Epithelial cell of proximal tubule (primary cell): ENCODE data around the gene SRRM2. TPM values are rescaled to one million over a fixed set of nuclear protein-coding genes. Genes with fewer than 3 reads are reported as not detected.

Source experiments
- DNase-seq: peaks from one replicate; pipeline ENCODE4 v3.0.0-alpha.2; 2011; ENCODE audit warnings: low read depth
- H3K4me3 ChIP-seq: 2 replicates; pipeline ENCODE4 v1.5.1; 2011; ENCODE audit warnings: low read depth, mild to moderate bottlenecking, low read length
- CTCF ChIP-seq: conservative IDR thresholded peaks from 2 replicates; pipeline ENCODE4 v1.5.1; 2012; ENCODE audit warnings: low read depth, mild to moderate bottlenecking, low read length
- total RNA-seq: library from RNA; depleted of rRNA; stranded (reverse); fragments of >200 nt; gene quantifications from 2 replicates; pipeline ENCODE4 v1.2.3, GENCODE V29; 2015

The SRRM2 gene
- total RNA-seq, 1 donor from 2014 or later: 91.6 TPM

DNA sequence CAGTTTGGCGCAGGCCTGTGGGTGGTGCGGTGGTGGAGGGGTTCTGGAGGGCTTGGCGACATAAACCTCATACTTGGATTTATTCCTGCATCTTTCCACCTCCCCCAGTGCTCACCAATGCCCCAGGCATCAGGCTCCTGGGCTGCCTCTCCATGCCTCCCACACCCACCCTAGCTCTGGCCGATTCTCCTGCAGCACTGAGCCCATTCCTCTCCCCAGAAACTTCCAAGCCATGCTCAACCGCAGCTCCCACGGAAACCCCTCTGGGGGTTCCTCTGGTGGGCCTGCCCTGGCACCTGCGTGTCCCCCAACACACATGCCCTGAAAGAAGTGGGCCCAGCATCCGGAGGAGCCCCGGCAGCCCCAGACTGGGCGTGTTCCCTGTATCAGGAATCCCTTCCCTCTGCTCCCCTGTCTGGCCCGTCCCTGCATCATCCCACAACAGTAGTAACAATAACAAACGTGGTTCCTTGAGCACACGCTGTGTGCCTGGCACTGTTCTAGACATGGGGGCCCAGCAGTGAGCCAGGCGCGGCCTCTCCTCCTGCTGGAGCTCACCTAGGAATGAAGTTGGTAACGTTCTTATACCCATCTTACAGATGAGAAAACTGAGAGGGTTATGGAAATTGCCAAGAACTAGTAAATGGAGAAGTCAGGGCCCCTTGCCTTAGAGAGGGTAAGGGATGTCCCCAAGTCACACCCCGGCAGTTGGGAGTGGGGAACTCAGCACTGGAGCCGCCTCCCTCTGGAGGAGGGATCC lies 66.9 kb downstream of the SRRM2 start:
- no peak for DNase-seq
- no peak overlapping the region for H3K4me3 ChIP-seq
- TF ChIP-seq CTCF: no peak

- TF ChIP-seq CTCF: no peak
- no peak for DNase-seq
Measured at GRCh38 chr16:2819939-2820835, 67.7 kb downstream of the SRRM2 start.

More at GRCh38 chr16:2819939-2820835, 67.7 kb downstream of the SRRM2 start:
- no peak overlapping the region for H3K4me3 ChIP-seq

Other genes starting within 250 kb of the SRRM2 start
- gene ATP6V0C, start 238.7 kb upstream of the SRRM2 start, total RNA-seq: 32.4 and 46.6 TPM in 2 replicates
- 32.7 and 41.1 TPM in 2 replicates for gene AMDHD2, start 232.3 kb upstream of the SRRM2 start, total RNA-seq
- not detected in 2 replicates for gene CEMP1, start 221.2 kb upstream of the SRRM2 start, total RNA-seq
- gene PDPK1, start 214.6 kb upstream of the SRRM2 start, total RNA-seq: 16.4 and 16.5 TPM in 2 replicates
- gene KCTD5, start 70.1 kb upstream of the SRRM2 start, total RNA-seq: 45.1 and 51.4 TPM in 2 replicates
- gene PRSS27, start 32.4 kb upstream of the SRRM2 start, total RNA-seq: 0.29 and 0.92 TPM in 2 replicates
- 276 and 311 TPM in 2 replicates for gene ELOB, start 24.6 kb downstream of the SRRM2 start, total RNA-seq
- gene PRSS33, start 34.9 kb downstream of the SRRM2 start, total RNA-seq: not detected in 2 replicates
- gene PRSS41, start 45.8 kb downstream of the SRRM2 start, total RNA-seq: not detected in 2 replicates
- gene PRSS21, start 64.6 kb downstream of the SRRM2 start, total RNA-seq: 0.87 and 4.6 TPM in 2 replicates
- 0.06 and 2.1 TPM in 2 replicates for gene ZG16B, start 77.7 kb downstream of the SRRM2 start, total RNA-seq
- gene PRSS22, start 105.5 kb downstream of the SRRM2 start, total RNA-seq: 9.5 and 11.1 TPM in 2 replicates
- 49.6 and 55.5 TPM in 2 replicates for gene FLYWCH2, start 130.6 kb downstream of the SRRM2 start, total RNA-seq
- 28.0 and 47.1 TPM in 2 replicates for gene FLYWCH1, start 159.3 kb downstream of the SRRM2 start, total RNA-seq
- 0.72 and 4.2 TPM in 2 replicates for gene KREMEN2, start 211.6 kb downstream of the SRRM2 start, total RNA-seq
- 33.4 and 36.0 TPM in 2 replicates for gene PAQR4, start 216.7 kb downstream of the SRRM2 start, total RNA-seq
- gene PKMYT1, start 227.8 kb downstream of the SRRM2 start, total RNA-seq: 107 and 120 TPM in 2 replicates